ENCODE results near the gene STAT4.

STAT4 gene

GRCh38 chr2:191112448-191112901, 38.3 kb downstream of the STAT4 start:
- Mint-ChIP-seq H3K36me3 (ENCODE audit: low read depth) (no peaks in the 10 kb centered on the region), H3K27ac (no peak overlapping the region)

DNA sequence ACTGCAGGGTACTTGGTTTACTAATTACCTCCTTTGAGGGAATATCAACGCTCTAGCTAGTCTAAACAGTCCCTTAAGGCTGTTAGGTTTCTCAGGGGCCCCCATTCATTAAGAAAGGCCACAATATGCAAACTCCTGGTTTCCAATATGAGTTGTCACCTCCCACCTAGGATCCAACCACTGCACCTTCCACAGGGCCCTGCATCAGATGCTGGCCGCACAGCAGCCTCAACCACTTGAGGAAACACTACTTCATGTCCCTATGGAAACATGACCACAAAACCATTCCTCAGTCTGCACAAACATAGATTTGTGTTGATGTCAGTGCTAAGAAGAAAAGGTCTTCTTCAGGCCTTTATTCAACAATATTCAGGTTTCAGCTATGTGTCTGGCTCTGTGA, 40.9 kb downstream of the STAT4 start:
- no peak overlapping the region for H3K27ac Mint-ChIP-seq
- H3K27me3 Mint-ChIP-seq: no peaks in the 10 kb centered on the region
- no peaks in the 10 kb centered on the region for H3K9me3 Mint-ChIP-seq
- intact Hi-C loops (cut with micrococcal nuclease): no loop called here
- H3K4me3 Mint-ChIP-seq: no peak overlapping the region
- peaks cover 6% of the 10 kb centered on the region for H3K4me1 Mint-ChIP-seq (ENCODE audit: low read depth)
- H3K36me3 Mint-ChIP-seq (ENCODE audit: low read depth): no peaks in the 10 kb centered on the region

More at GRCh38 chr2:191112448-191112901, 38.3 kb downstream of the STAT4 start:
- H3K4me3 Mint-ChIP-seq: no peak overlapping the region
- no peaks in the 10 kb centered on the region for H3K27me3 Mint-ChIP-seq
- peaks cover 6% of the 10 kb centered on the region for H3K4me1 Mint-ChIP-seq (ENCODE audit: low read depth)
- no peaks in the 10 kb centered on the region for H3K9me3 Mint-ChIP-seq
- intact Hi-C loops (cut with micrococcal nuclease): no loop called here

DNA sequence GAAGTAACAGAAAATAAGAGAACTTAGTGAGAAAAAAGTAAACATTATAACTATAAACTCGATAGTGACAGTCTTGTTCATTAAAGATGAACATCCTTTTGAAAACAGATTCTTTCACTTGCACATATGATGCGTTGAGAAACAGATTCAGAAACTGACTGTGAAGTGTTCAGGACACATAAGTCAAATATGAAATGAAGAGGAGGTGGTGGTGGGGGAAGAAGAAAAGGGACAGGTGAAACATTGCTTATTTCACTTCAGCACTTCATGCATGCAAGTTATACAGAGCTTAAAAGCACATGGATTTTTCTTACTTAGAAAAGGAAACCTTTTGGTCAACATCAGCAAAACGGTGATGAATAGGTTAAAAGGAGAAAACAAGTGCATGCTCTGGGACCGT, 42.5 kb downstream of the STAT4 start:
- H3K9me3 Mint-ChIP-seq: no peaks in the 10 kb centered on the region
- H3K4me3 Mint-ChIP-seq: no peak overlapping the region
- no peaks in the 10 kb centered on the region for H3K36me3 Mint-ChIP-seq (ENCODE audit: low read depth)
- no peaks in the 10 kb centered on the region for H3K27me3 Mint-ChIP-seq
- intact Hi-C loops (cut with micrococcal nuclease): no loop called here
- no peak overlapping the region for H3K27ac Mint-ChIP-seq
- peaks cover under 1% of the 10 kb centered on the region for H3K4me1 Mint-ChIP-seq (ENCODE audit: low read depth)

DNA sequence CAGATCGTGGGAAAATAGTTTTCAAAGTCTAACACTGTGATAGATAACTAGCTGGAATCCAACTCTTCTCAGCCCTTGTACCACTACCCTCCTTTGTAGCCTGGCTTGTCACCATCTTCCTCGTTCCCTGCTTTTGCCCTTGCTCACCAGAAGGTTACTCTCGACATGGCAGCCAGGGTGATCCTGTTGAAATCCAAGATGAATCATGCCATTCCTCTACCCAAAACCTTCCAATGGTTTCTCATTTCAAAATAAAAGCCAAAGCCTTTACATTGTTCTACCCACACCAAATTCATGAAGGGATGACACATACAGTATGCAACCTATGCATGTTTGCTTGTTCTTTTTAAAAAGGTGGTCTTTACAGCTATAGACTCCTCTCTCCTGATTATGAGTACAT, 45.7 kb downstream of the STAT4 start:
- H3K27me3 Mint-ChIP-seq: no peaks in the 10 kb centered on the region
- H3K4me1 Mint-ChIP-seq (ENCODE audit: low read depth): peaks cover 8% of the 10 kb centered on the region
- no peaks in the 10 kb centered on the region for H3K36me3 Mint-ChIP-seq (ENCODE audit: low read depth)
- intact Hi-C loops (cut with micrococcal nuclease): no loop called here
- H3K27ac Mint-ChIP-seq: no peak overlapping the region
- H3K4me3 Mint-ChIP-seq: no peak overlapping the region
- H3K9me3 Mint-ChIP-seq: no peaks in the 10 kb centered on the region

DNA sequence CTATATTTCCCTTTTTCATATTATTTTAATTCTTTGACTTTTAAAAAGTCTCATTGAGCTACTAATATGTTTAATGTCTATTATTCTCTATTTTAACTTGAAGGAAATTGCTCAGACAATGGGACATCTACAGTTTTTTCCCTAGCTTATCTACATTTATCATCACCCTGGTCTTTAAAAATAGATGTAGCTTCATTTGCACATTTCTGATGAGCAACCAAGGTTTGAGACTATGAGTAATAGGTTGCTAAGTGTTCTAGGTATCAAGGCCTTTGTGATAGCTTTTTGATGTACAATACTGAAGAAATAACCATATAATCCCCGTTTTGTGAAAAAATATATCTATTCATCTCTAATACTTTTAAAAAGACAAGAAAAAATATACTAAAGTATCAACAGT, 47.0 kb downstream of the STAT4 start:
- no peak overlapping the region for H3K4me3 Mint-ChIP-seq
- no peaks in the 10 kb centered on the region for H3K36me3 Mint-ChIP-seq (ENCODE audit: low read depth)
- intact Hi-C loops (cut with micrococcal nuclease): no loop called here
- no peaks in the 10 kb centered on the region for H3K27me3 Mint-ChIP-seq
- H3K9me3 Mint-ChIP-seq: no peaks in the 10 kb centered on the region
- H3K27ac Mint-ChIP-seq: no peak overlapping the region
- peaks cover 8% of the 10 kb centered on the region for H3K4me1 Mint-ChIP-seq (ENCODE audit: low read depth)

DNA sequence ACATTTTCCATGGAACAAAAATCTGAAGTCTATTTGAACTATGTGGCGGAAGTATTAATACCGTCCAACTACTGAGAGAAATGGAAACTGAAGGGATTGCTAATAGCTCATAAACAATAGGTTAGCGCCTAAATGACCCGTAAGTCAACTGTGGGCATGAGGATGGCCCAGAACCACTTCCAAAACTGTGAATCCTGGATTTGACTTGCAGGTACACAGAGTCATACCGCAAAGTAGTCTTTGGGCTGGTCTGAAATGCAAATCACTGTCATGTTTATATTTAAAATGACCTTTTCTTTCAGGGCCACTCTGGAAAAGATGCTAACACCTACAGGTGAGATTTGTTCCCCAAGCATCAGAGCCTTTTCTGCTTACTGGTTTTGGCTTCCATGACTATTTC, 50.6 kb downstream of the STAT4 start:
- peaks cover 8% of the 10 kb centered on the region for H3K4me1 Mint-ChIP-seq (ENCODE audit: low read depth)
- peaks cover 15% of the 10 kb centered on the region for H3K9me3 Mint-ChIP-seq
- no peak overlapping the region for H3K27ac Mint-ChIP-seq
- H3K36me3 Mint-ChIP-seq (ENCODE audit: low read depth): no peaks in the 10 kb centered on the region
- intact Hi-C loops (cut with micrococcal nuclease): no loop called here
- no peak overlapping the region for H3K4me3 Mint-ChIP-seq
- no peaks in the 10 kb centered on the region for H3K27me3 Mint-ChIP-seq

DNA sequence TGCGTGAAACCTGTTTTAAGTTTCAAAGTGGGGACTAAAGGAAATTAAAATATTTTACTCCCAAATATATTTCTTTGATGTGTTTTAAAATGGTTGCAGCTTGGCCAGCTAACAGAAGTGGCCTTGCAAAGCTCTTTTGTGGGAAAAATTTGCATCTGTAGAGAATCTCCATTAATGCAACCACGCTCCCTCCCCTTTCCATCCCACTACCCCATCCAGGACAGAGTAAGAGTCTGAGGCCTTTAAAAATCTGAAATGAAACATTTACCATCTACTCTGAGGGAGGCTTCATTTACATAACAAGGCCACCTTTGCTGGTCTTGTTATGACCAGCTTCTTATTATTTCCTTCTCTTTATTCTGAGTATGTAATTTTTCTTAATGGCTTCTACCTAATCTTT, 63.5 kb downstream of the STAT4 start:
- Mint-ChIP-seq H3K4me3 (no peak overlapping the region), H3K9me3 (no peaks in the 10 kb centered on the region), H3K27ac (no peak overlapping the region), H3K27me3 (no peaks in the 10 kb centered on the region), H3K4me1 (ENCODE audit: low read depth) (no peaks in the 10 kb centered on the region), H3K36me3 (ENCODE audit: low read depth) (no peaks in the 10 kb centered on the region)
- intact Hi-C loops (cut with micrococcal nuclease): no loop called here

DNA sequence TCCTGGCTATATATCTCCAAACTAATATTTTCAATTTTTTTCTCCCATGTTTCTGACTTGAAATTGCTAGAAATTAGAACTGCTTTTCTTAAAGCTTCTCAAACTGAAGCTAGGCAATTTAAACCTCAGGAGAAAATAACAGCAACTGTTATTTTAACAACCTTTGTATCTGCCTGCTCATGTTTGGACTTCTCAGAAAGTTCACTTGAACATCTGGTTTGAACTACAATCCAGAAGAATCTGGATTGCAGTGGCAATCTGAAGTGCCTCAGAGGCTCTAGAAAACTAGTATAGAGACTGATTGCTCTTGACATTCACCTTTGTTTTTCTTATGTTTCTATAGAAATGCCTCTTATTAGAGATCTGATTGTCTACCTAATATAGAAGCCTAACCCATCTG, 64.1 kb downstream of the STAT4 start:
- Mint-ChIP-seq H3K4me1 (ENCODE audit: low read depth) (no peaks in the 10 kb centered on the region), H3K4me3 (no peak overlapping the region), H3K27ac (no peak overlapping the region), H3K36me3 (ENCODE audit: low read depth) (no peaks in the 10 kb centered on the region), H3K9me3 (no peaks in the 10 kb centered on the region), H3K27me3 (no peaks in the 10 kb centered on the region)
- intact Hi-C loops (cut with micrococcal nuclease): no loop called here

DNA sequence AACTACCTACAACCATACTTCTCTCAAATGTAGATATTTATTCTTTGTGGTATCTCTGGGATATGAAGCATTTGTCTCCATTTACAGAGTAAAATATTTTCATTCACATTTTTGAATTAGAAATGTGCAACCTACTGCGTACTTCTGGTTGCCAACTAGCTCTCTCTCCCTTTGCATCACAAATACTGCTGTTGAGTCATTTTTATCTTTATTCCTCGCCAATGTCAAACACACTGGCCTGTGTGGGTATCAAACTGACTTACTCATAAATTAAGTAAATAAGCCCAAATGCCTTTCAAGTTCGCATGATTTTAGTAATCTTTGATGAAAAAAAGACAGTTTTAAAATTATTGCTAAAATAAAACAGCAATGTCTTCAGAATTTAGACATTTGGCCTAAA, 67.3 kb downstream of the STAT4 start:
- no peaks in the 10 kb centered on the region for H3K4me1 Mint-ChIP-seq (ENCODE audit: low read depth)
- intact Hi-C loops (cut with micrococcal nuclease): no loop called here
- no peaks in the 10 kb centered on the region for H3K36me3 Mint-ChIP-seq (ENCODE audit: low read depth)
- no peaks in the 10 kb centered on the region for H3K9me3 Mint-ChIP-seq
- no peak overlapping the region for H3K4me3 Mint-ChIP-seq
- H3K27ac Mint-ChIP-seq: no peak overlapping the region
- no peaks in the 10 kb centered on the region for H3K27me3 Mint-ChIP-seq

DNA sequence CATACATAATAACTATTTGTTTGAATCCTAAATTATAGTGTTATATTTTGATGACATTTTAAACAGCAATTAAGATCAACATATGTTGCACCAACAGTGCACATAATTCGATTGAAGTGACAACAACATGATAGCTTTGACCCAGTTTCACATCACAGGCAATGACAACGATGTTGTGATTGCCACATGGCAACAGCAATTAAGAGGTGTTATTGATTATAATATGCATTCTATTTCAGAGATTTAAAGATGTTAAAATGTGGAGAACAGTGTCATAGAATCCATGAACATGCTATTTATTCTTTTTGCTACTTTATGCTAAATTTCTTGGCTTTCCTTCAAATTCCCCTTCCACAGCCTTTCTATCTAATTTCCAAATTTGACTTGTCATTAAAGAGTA, 68.5 kb downstream of the STAT4 start:
- no peaks in the 10 kb centered on the region for H3K36me3 Mint-ChIP-seq (ENCODE audit: low read depth)
- H3K9me3 Mint-ChIP-seq: no peaks in the 10 kb centered on the region
- H3K27ac Mint-ChIP-seq: no peak overlapping the region
- no peaks in the 10 kb centered on the region for H3K27me3 Mint-ChIP-seq
- no peaks in the 10 kb centered on the region for H3K4me1 Mint-ChIP-seq (ENCODE audit: low read depth)
- H3K4me3 Mint-ChIP-seq: no peak overlapping the region
- intact Hi-C loops (cut with micrococcal nuclease): no loop called here

- Mint-ChIP-seq H3K27me3 (no peaks in the 10 kb centered on the region), H3K4me3 (no peak overlapping the region), H3K9me3 (no peaks in the 10 kb centered on the region), H3K36me3 (ENCODE audit: low read depth) (no peaks in the 10 kb centered on the region), H3K27ac (no peak overlapping the region), H3K4me1 (ENCODE audit: low read depth) (no peaks in the 10 kb centered on the region)
- intact Hi-C loops (cut with micrococcal nuclease): no loop called here
Observed at GRCh38 chr2:191081411-191082155, 69.2 kb downstream of the STAT4 start.

- Mint-ChIP-seq H3K27me3 (no peaks in the 10 kb centered on the region), H3K4me3 (no peak overlapping the region), H3K4me1 (ENCODE audit: low read depth) (no peaks in the 10 kb centered on the region), H3K36me3 (ENCODE audit: low read depth) (no peaks in the 10 kb centered on the region), H3K27ac (no peak overlapping the region), H3K9me3 (no peaks in the 10 kb centered on the region)
- intact Hi-C loops (cut with micrococcal nuclease): no loop called here
Observed at GRCh38 chr2:191078165-191078867, 72.5 kb downstream of the STAT4 start.

GRCh38 chr2:191070276-191070675, 80.5 kb downstream of the STAT4 start:
- Mint-ChIP-seq H3K4me1 (ENCODE audit: low read depth) (peaks cover 16% of the 10 kb centered on the region), H3K36me3 (ENCODE audit: low read depth) (no peaks in the 10 kb centered on the region), H3K27ac (no peak overlapping the region), H3K27me3 (no peaks in the 10 kb centered on the region), H3K9me3 (no peaks in the 10 kb centered on the region), H3K4me3 (no peak overlapping the region)
- intact Hi-C loops (cut with micrococcal nuclease): no loop called here

GRCh38 chr2:191069606-191070005, 81.2 kb downstream of the STAT4 start:
- H3K27me3 Mint-ChIP-seq: no peaks in the 10 kb centered on the region
- intact Hi-C loops (cut with micrococcal nuclease): no loop called here
- peaks cover 19% of the 10 kb centered on the region for H3K4me1 Mint-ChIP-seq (ENCODE audit: low read depth)
- H3K36me3 Mint-ChIP-seq (ENCODE audit: low read depth): no peaks in the 10 kb centered on the region
- no peak overlapping the region for H3K4me3 Mint-ChIP-seq
- H3K27ac Mint-ChIP-seq: no peak overlapping the region
- H3K9me3 Mint-ChIP-seq: no peaks in the 10 kb centered on the region

DNA sequence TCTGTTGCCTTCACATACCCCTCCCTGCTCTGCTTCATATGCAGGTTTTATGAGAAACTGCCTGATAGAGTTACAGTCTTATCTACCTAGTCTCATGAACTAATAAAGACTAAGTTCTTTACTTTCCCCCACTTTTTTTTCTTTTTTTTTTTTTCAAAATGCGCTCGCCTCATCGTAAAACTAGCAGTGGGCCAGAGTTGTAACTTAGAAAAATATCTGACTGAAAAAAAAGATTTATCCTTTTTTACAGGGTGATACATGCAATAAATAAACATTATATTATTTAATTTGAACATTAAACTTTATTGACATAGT, 83.9 kb downstream of the STAT4 start:
- H3K4me3 Mint-ChIP-seq: no peak overlapping the region
- peaks cover 23% of the 10 kb centered on the region for H3K4me1 Mint-ChIP-seq (ENCODE audit: low read depth)
- H3K27me3 Mint-ChIP-seq: no peaks in the 10 kb centered on the region
- no peaks in the 10 kb centered on the region for H3K36me3 Mint-ChIP-seq (ENCODE audit: low read depth)
- H3K27ac Mint-ChIP-seq: no peak overlapping the region
- no peaks in the 10 kb centered on the region for H3K9me3 Mint-ChIP-seq
- intact Hi-C loops (cut with micrococcal nuclease): no loop called here

Measured in dendritic cell treated with granulocyte-macrophage colony-stimulating factor and Interleukin-4, amounts not matched to agents 40 ng/mL and 50 ng/mL, for 4 days (primary cell).